NB4 (cell line): Measurements from ENCODE around the gene TLE5.

Experiments
- DNase-seq: peaks from one replicate; pipeline ENCODE4 v3.0.0; 2010; ENCODE audit warnings: low read depth
- H3K4me3 ChIP-seq: one replicate; pipeline ENCODE4 v1.5.1; 2011; ENCODE audit warnings: mild to moderate bottlenecking, low read depth, low read length, moderate library complexity
- CTCF ChIP-seq: IDR thresholded peaks from one replicate; pipeline ENCODE4 v1.5.1; 2012; ENCODE audit warnings: low read depth, low read length
- MYC ChIP-seq: IDR thresholded peaks from 2 replicates; pipeline ENCODE4 v1.6.1; 2011; ENCODE audit warnings: low read depth, low read length
- POLR2A ChIP-seq: IDR thresholded peaks from 2 replicates; pipeline ENCODE4 v1.6.1; 2011; ENCODE audit warnings: mild to moderate bottlenecking; ENCODE audit not compliant: insufficient read length; ENCODE audit errors: extremely low read depth
- TF ChIP-seq, protein P1 (sequence below): IDR thresholded peaks from 2 replicates; pipeline ENCODE4 v1.6.1; 2011; ENCODE audit warnings: low read depth, low read length

TLE5 gene, protein sequence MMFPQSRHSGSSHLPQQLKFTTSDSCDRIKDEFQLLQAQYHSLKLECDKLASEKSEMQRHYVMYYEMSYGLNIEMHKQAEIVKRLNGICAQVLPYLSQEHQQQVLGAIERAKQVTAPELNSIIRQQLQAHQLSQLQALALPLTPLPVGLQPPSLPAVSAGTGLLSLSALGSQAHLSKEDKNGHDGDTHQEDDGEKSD

GRCh38 chr19:3062165-3063105, at the start of gene TLE5:
Gene TLE5, minus strand, starts transcription at chr19:3062495. Its CDS starts 295 bp downstream, at chr19:3062200.
- peak; percentile 54 for DNase-seq
- H3K4me3 ChIP-seq, result peak within 1 kb of the TSS; percentile 56
- TF ChIP-seq, protein P1, sequence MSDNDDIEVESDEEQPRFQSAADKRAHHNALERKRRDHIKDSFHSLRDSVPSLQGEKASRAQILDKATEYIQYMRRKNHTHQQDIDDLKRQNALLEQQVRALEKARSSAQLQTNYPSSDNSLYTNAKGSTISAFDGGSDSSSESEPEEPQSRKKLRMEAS, result 0 out of 2 replicates have a peak, but pooled peaks have one; percentile 8
- TF ChIP-seq MYC (peak; percentile 18; the same call in 1 of the 2 replicates), POLR2A (peak; percentile 35), CTCF (no peak)

GRCh38 chr19:3111586-3112247, 49.4 kb upstream of the TLE5 start:
- TF ChIP-seq, protein P1, result no peak
- no peak for TF ChIP-seq CTCF
- no peak for TF ChIP-seq POLR2A
- TF ChIP-seq MYC, result no peak
- no peak for DNase-seq
- H3K4me3 ChIP-seq, result no peak overlapping the region

DNA sequence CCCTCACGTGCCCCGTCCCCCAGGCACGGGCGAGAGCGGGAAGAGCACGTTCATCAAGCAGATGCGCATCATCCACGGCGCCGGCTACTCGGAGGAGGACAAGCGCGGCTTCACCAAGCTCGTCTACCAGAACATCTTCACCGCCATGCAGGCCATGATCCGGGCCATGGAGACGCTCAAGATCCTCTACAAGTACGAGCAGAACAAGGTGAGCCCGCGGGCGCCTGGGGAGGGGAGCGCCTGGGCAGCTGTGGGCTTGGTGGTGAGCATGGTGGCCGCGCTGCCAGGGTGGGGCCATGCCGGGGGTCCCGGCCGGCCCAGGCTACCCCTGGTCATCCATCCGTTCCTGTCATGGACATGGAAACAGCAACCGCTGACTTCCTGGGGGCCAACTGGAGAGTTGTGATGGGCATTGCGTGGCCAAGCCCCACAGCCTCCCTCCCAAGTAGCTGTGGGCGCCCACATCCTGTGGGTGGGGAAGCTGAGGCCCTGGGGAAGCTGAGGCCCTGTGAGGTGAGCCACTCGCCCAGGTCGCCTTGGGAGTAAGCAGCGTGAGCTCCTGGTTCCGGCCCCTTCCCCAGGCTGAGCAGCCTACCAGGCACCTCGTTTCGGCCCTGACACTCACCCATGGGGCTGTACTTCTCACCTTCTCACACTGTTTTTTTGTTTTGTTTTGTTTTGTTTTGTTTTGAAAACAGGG, 48.0 kb upstream of the TLE5 start:
- no peak for DNase-seq
- no peak overlapping the region for H3K4me3 ChIP-seq
- TF ChIP-seq MYC (no peak), POLR2A (no peak), CTCF (no peak)
- TF ChIP-seq, protein P1, result no peak

GRCh38 chr19:3109491-3109890, 47.2 kb upstream of the TLE5 start:
- no peak for DNase-seq
- H3K4me3 ChIP-seq, result no peak overlapping the region
- no peak for TF ChIP-seq MYC
- no peak for TF ChIP-seq POLR2A
- TF ChIP-seq CTCF, result no peak
- TF ChIP-seq, protein P1, result no peak

- peak; percentile 68 for DNase-seq
- no peak overlapping the region for H3K4me3 ChIP-seq
- peak; percentile 82 for TF ChIP-seq CTCF
- TF ChIP-seq POLR2A, result no peak
- peak; percentile 89 for TF ChIP-seq MYC
- TF ChIP-seq, protein P1, result peak; percentile 89
These were observed 46.5 kb upstream of the TLE5 start for GRCh38 chr19:3108775-3109174.
